Suppressor macrophage treated with lipopolysaccharide for 1 hour (primary cell): ENCODE data around the gene UMODL1.

ENCODE experiments used
- DNase-seq, 3 donors: peaks; one replicate each; pipeline ENCODE4 v3.0.0-alpha.2; 2020 to 2022

The UMODL1 gene, protein sequence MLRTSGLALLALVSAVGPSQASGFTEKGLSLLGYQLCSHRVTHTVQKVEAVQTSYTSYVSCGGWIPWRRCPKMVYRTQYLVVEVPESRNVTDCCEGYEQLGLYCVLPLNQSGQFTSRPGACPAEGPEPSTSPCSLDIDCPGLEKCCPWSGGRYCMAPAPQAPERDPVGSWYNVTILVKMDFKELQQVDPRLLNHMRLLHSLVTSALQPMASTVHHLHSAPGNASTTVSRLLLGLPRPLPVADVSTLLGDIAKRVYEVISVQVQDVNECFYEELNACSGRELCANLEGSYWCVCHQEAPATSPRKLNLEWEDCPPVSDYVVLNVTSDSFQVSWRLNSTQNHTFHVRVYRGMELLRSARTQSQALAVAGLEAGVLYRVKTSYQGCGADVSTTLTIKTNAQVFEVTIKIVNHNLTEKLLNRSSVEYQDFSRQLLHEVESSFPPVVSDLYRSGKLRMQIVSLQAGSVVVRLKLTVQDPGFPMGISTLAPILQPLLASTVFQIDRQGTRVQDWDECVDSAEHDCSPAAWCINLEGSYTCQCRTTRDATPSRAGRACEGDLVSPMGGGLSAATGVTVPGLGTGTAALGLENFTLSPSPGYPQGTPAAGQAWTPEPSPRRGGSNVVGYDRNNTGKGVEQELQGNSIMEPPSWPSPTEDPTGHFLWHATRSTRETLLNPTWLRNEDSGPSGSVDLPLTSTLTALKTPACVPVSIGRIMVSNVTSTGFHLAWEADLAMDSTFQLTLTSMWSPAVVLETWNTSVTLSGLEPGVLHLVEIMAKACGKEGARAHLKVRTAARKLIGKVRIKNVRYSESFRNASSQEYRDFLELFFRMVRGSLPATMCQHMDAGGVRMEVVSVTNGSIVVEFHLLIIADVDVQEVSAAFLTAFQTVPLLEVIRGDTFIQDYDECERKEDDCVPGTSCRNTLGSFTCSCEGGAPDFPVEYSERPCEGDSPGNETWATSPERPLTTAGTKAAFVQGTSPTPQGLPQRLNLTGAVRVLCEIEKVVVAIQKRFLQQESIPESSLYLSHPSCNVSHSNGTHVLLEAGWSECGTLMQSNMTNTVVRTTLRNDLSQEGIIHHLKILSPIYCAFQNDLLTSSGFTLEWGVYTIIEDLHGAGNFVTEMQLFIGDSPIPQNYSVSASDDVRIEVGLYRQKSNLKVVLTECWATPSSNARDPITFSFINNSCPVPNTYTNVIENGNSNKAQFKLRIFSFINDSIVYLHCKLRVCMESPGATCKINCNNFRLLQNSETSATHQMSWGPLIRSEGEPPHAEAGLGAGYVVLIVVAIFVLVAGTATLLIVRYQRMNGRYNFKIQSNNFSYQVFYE

DNA sequence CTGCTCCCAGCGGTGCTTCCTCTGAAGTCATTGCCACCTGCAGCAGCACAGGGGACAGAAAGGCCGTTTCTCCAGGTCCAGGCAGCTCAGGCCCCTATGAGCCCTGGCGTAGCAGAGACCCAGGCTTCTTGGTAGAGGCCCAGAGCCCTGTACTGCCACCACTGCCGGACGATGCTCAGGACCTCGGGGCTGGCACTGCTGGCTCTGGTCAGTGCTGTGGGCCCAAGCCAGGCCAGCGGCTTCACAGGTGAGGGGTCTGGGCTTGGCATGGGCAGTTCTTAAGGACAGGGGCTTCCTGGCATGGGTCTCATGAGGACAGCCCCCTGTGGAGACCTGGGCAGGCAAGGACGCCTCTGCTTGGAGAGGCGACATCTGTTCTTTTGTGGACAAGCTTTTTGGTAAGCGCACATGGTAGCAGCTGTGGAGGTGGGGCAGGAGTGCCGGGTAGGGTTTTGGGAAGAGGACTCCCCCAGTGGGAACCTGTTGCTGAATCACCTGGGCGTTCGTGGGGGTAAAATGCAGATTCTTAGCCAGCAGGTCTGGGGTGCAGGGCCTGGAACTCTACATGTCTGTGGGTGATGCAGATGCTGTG, at the start of gene UMODL1:
TSS of gene UMODL1 (plus strand) at position 172 of the 592 bp plus-strand sequence. CDS start at position 172, 0 bp downstream.
- no peak for DNase-seq

DNA sequence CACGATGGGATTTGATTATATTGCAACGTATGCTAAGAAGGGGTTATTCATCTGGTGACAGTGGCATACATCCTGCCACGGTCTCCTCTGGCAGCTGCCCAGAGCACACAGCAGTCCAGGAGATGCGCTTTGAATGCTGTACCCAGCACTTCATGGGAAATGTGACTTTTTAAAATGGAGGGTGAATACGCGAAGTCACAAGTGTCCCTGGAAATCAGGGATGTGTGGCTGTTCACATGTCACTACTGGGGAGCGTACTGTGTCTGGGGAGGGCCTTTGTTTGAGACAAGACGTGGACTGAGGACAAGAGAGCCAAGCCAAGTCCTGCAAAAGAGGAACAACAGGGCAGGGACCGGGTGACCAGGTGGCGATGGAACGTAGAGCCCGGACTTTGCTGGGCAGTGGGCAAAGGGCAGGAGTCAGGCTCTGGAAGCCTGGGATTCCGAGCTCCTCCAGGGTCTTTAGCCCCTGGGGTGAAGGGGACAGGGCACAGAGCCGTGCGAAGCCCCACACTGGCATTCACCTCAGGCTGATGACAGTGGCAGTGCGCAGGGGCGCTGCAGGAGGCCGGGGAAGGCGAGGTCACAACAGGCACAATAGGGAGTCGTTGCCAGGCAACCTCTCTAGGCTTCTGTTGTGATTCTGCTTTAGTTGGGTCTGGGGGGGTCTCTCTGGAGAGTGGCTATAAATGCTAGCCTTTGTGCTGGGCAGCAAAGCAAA, 49.6 kb upstream of the UMODL1 start:
- DNase-seq, result no peak

DNA sequence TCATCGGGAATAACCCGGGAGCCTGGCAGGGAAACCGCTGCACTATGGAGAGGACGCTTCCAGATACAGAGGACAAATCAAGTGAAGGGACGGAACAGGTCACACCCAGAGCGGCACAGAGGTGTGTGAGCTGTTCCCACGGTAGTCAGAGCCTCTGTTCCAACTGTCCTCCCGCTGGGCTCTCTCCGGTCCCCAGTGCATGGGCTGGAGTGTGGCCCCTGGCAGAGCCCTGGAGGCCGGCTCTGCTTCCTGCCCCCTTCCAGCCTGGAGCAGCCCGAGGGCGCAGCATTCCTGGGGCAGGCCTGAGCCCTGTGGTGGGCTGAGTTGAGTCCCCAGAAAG, 49.1 kb upstream of the UMODL1 start:
- no peak for DNase-seq

DNA sequence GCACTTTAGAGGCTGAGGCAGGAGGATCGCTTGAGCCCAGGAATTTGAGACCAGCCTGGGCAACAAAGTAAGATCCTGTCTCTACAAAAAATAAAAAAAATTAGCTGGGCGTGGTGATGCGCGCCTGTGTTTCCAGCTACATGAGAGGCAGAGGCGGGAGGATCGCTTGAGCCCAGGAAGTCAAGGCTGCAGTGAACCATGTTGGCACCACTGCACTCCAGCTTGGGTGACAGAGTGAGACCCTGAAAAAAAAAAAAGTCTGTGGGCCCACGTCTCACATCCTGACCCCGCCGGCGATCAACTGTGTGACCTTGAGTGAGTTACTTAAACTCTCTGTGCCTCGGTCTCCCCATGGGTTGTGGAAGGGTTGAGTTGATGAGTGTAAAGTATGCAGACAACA, 48.2 kb upstream of the UMODL1 start:
- DNase-seq, result no peak

DNA sequence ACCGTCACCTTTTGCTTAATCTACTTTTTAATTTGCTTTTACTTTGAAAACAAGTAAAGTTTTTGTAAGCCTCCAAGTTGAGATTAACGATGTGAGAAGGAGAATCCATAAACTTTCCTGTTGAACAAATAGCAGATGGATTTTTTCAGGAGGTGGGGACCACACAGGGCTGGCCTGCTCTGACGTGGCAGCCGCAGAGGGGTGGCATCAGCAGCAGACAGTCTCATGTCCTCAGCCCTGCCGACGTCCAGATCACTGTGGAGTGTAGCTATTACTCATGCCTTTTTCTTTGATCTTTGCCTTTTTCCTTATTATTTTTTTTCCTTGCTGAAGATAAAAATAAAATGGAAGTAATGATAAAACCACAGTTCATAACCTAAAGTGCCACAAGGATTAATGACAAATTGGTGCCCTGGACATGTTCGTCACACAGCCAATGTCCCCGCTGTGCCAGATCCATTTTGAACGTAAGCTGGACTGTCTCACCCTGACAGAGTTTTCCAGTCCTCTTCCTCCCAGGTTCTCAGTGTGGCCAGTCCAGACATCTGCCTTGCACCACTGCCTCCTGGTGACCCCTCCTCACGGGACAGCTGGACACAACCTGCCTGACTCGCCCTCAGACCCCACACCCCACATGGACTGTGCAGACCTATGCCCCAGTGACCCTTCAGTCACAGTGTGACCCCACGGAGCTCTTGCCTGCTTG, 45.6 kb upstream of the UMODL1 start:
- DNase-seq, result no peak

DNA sequence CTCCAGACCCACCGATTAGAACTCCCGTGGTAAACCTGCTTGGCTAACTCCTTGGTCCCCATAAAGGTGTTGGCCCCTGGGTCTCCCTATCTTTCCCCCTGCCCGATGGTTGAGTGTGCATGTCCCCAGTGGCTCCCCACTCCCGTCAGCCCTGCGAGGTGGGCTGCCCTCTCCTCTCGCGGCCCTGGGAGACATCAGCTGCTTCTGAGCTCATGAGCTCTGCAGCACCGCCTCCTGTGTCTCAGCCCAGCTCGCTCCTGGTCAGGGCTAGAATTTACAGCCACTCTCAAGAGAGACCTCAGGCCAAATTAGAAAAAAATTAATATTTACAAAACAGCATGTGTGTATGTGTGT, 45.1 kb upstream of the UMODL1 start:
- no peak for DNase-seq

DNA sequence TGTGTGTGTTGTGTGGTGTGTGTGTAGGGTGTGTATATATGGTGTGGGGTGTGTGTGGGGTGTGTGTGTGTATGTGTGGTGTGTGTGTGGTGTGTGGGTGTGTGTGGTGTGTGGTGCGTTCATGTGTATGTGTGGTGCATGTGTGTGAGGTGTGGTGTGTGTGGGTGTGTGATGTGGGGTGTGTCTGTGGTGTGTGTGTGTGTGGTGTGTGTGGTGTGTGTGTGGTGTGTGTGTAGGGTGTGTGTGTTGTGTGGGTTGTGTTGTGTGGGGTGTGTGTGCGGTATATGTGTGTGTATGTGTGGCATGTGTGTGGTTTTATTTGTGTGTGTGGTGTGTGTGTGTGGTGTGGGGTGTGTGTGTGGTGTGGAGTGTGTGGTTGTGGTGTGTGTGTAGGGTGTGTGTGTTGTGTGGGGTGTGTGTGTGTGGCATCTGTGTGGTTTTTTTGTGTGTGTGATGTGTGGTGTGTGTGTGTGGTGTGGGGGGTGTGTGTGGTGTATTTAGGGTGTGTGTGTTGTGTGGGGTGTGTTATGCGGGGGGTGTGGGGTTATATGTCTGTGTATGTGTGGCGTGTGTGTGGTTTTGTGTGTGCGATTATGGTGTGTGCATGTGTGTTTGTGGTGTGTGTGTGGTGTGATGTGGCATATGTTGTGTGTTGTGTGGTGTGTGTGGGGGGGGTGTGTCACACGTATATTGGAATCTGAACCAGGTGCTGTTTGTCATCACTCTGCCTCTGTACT, 43.9 kb upstream of the UMODL1 start:
- DNase-seq, result no peak

DNA sequence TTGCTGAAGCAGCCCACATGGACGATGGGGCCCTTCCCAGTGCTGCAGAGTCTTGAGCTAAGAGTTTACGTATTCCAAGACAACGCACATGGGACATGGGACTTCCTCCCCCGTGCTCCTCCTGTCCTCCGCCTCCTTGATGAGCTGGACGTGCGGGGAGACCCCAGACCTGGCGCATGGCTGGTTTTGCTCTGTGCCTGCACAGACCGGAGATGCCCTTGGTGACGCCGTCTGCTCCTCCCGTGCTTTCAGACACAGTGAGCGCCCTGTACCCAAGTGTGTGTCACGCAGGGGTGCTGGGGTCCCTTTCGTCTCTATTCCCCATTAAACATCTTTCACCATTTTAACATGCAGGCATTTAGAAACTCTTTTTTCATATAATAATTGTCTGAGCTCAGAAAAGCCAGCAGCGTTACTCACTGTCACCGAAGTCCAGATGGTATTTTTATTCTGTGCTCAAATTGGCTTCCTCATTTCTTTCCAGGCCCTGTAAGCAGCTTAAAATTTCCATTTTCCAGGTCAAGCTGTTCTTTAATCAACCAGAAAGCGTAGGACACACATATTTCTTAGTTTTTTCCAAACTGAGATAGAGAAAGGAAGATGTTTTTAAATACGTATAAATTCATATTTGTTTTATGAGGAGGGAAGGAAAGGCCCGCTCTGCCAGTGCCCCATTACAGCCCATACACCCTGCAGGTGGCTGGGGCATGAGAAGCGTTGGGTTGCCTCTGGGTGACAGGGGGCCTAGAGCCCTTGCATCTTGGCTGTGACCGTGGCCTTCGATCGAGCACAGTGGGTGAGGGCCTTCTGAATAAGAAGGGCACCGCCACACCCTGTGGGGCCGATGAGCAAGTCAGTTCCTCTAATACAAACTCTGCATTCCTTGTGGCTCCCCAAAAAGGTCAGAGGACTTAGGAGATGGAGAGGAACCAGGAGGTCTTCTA, 43.0 kb upstream of the UMODL1 start:
- DNase-seq, result peak in 2 of 3 donors; percentile 18 to 42

DNA sequence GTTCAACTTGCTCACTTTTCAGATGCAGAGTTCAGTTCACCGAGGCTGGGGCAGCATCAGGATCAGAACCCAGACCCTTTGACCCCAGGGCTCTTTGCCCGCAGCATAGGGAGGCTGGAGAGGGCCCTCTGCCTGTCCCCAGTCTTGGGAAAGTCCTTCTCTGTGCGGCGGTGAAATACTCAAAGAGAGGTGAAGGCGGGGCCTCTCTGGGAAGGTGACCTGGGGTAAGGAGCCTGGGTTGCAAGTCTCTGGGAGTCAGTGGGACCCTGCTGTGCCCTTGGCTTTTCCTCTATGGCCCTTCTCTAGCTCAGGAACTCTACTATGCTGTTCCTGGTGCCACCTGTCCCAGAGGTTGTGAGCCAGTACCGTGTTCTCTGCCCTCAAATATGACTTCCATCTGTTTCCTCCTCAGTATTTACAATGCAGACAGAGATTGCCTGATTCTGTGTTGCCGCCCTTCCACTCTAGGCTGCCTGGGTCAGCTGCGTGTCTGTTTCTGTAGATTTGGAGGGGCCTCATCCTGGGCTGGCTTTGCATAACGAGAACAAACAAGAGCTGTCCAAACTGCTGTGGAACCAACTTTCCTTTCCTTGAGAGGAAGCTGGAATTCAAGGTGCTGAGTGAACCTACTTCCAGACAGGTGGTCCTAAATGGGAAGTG, 42.2 kb upstream of the UMODL1 start:
- DNase-seq, result no peak

DNA sequence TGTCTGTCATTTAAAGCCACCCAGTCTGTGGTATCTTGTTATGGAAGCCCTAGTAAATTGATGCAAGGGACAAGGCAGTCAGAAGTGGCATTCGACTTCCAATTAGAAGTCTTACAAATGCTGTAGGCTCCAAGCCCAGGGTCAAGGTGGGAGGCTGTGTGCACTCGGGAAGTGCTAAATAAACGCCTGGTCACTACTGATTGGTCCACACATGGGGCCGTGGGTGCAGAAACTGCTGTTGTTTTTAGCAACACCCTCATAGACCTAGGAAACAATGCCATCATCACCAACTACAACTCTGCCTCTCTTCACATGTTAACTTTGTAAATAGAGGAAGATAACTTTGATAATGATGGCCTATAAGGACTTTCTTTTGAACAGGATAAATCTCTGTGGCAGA, 40.8 kb upstream of the UMODL1 start:
- peak in 1 of 3 donors; percentile 14 for DNase-seq

DNA sequence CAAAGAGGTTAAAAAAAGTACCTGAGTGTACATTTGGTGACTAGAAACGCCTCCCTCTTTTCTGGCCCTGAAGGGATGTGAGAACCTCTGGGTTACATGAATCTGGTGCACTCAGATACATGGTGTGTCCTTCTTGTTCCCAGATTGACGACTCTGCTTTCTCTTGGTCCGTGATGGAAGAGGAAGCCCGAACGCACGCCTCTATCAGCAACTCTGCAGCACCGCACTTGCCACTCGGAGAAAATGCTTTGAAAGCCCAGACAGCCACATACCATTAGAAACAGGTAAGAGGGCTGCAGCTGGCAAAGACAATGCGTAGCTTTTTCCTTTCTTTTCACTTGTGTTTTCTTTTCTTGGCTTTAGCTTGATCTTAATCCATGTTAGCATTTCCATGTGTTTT, 39.9 kb upstream of the UMODL1 start:
- no peak for DNase-seq

DNA sequence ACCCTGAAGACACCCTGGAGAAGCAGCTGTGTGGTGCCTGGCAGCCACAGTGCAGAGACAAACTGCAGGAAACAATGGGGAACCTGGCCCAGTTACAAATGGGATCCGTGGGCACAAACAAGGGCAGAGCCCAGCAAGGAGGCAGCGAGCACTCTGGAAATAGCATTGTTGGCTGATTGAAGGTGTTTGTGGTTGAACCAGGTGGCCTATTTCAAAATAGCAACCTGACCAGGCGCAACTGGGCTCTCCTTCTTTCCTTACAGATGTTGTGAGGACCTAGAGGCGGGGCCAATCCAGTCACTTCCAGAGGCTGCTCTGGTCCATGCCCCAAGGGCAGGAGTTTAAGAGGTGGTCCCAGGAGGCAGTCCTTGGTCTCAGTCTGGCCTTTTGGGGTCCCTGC, 39.3 kb upstream of the UMODL1 start:
- DNase-seq, result no peak

DNA sequence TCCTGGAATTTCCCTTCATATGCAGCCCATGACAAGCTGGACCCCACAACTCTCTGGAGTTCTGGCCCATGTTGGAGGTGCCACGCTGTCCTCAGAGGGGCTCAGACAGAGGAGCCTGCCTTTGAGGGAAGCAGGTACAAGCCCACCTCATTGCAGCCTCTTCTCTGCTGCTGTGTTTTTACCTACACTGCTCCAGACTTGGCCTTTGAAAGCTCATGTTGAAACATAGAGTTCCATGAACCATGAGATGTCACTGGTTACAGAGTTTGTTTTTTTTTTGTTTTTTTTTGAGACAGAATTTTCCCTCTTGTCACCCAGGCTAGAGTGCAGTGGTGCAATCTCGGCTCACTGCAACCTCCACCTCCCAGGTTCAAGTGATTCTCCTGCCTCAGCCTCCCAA, 38.9 kb upstream of the UMODL1 start:
- DNase-seq, result no peak

DNA sequence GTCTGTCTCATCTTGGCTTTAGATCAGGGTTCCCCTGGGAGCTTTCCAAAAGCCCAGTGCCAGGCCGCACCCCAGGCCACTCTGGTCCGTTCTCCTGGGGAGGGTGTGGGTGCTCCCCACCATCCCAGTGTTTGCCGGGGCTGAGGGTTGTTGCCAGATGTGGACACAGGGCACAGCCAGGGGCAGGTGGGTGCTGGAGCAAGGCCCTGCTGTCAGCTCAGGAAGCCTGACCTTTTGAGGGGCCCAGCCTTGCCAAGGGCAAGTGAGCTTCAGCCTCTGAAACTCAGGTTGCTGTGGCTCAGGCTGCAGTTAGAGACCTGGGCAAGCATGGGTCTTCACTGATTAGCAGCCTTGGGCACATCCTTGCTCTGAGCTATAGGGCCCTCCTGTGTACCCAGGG, 38.1 kb upstream of the UMODL1 start:
- no peak for DNase-seq

DNA sequence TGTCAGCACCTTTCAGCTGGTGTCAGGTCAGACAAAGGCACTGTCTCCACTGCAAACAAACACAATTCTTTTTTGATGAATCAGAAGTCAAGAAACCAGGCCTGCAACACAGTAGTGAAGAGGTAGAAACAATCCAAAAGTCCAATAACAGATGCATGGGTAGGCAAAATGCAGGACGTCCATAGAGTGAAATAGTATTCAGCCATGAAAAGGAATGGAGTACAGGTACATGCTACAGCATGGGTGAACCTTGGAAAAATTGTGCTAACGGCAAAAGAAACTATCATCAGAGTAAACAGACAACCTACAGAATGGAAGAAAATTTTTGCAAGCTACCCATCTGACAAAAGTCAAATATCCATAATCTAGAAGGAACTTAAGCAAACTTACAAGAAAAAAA, 34.8 kb upstream of the UMODL1 start:
- DNase-seq, result no peak

DNA sequence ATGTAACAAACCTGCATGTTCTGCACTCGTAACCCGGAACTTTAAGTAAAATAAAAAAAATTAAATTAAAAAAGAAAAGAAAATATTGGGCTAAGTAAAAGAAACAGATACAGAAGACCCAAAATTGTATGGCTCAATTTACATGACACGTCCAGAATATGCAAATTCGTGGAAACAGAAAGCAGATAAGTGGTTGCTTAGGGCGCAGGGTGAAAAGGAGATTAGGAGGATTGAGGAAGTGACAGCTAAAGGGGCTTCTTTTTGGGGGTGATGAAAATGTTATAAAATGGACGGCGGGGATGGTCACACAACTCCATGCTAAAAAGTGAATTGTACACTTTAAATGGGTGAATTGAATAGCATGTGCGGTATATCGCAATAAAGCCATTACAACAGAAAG, 33.6 kb upstream of the UMODL1 start:
- no peak for DNase-seq

DNA sequence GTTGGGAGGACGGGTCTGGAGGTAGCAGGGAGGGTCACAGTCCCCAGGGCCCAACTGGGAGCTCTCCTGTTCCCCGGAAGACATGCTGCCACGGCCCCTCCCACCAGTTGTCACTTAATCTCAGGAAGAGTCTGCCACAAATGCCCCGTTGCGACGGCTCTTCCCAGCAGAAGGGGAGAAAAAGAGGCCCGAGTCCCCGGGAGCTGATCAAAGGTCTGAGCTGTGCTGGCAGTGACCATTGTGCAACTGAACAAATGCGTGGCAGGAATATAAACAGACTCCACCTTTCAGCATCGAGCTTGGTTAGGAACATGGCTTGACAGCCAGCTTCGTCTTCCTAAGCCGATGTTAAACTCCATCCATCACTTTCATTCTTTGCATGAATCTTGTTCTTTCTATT, 33.2 kb upstream of the UMODL1 start:
- DNase-seq, result no peak

DNA sequence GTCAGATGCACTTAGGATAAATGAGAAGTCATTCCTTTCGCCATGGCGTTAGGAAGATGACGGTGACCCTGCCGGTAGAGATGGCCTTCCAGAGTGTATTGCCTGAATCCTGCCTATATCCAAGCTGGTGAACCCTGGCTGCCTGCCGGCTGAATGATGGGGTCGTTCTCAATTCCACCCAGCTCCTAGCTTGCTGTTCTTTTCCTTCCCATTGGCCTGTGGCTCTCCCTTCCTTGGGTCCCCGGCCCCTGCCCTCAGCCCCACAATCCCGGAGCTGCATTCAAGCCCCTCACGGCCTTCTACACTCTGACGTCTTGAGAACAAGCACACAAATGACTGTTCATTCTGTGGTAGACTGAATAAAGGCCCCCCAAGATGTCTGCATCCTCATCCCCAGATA, 32.7 kb upstream of the UMODL1 start:
- DNase-seq, result no peak

DNA sequence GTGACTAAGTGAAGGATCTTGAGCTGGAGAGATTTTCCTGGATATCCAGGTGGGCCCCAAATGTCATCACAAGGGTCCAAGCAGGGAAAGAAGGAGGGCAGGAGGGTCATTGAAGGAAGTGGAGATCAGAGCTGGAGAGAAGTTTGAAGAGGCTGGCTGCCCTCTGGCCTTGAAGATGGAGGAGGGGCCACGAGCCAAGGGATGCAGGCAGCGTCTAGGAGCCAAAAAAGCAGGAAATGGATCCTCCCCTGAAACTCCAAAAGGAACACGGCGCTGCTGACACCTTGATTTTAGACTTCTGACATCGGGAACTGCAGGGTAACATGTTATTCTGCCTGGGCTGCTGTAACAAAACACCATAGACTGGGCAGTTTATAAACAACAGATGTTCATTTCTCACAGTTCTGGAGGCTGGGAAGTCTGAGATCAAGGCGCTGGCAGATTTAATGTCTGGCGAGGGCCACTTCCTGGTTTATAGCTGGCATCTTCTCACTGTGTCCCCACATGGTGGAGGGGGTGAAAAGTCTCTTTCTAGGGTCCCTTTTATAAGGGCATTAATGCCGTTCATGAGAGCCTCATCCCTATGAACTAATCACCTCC, 32.2 kb upstream of the UMODL1 start:
- DNase-seq, result no peak
